Neural progenitor cell (in vitro differentiated cells): Measurements from ENCODE around the gene TOB1. TPM values are rescaled to one million over a fixed set of nuclear protein-coding genes. Genes with fewer than 3 reads are reported as not detected.

ENCODE experiments used
- DNase-seq: peaks from one replicate; pipeline ENCODE4 v3.0.0-alpha.2; 2016; ENCODE audit warnings: low spot score
- H2AFZ ChIP-seq: fragments of 200-600 bp; sonication (generic); replicated peaks from 2 replicates; pipeline ENCODE4 v1.6.1; 2016; ENCODE audit warnings: antibody characterized with exemption
- H3F3A ChIP-seq: fragments of 200-600 bp; sonication (generic); 2 replicates; pipeline ENCODE4 v1.6.1; 2016; ENCODE audit warnings: antibody characterized with exemption, low read depth
- H3K27ac ChIP-seq: fragments of 200-600 bp; sonication (generic); 2 replicates; pipeline ENCODE4 v1.5.1; 2016; ENCODE audit warnings: mild to moderate bottlenecking
- H3K27me3 ChIP-seq: fragments of 200-600 bp; sonication (generic); 2 replicates; pipeline ENCODE4 v1.6.1; 2016; ENCODE audit warnings: mild to moderate bottlenecking, moderate library complexity
- H3K36me3 ChIP-seq: fragments of 200-600 bp; sonication (generic); 2 replicates; pipeline ENCODE4 v1.5.1; 2016
- H3K4me1 ChIP-seq: fragments of 200-600 bp; sonication (generic); 2 replicates; pipeline ENCODE4 v1.6.1; 2016; ENCODE audit warnings: mixed run types
- H3K4me2 ChIP-seq: fragments of 200-600 bp; sonication (generic); 2 replicates; pipeline ENCODE4 v1.6.1; 2016
- H3K4me3 ChIP-seq: fragments of 200-600 bp; sonication (generic); 2 replicates; pipeline ENCODE4 v1.5.1; 2016
- H3K79me2 ChIP-seq: fragments of 200-600 bp; sonication (generic); 2 replicates; pipeline ENCODE4 v1.6.1; 2016; ENCODE audit warnings: low read depth
- H3K9ac ChIP-seq: fragments of 200-600 bp; sonication (generic); 2 replicates; pipeline ENCODE4 v1.6.1; 2016
- H3K9me3 ChIP-seq: fragments of 200-600 bp; sonication (generic); 2 replicates; pipeline ENCODE4 v1.5.1; 2016; ENCODE audit warnings: low read depth
- H4K20me1 ChIP-seq: fragments of 200-600 bp; sonication (generic); 2 replicates; pipeline ENCODE4 v1.6.1; 2016; ENCODE audit warnings: low read depth
- H3K27ac Mint-ChIP-seq: 3 replicates; pipeline ENCODE4 v1.8.0; 2021; ENCODE audit warnings: mixed read lengths
- H3K27me3 Mint-ChIP-seq: 2 replicates; pipeline ENCODE4 v1.8.0; 2022; ENCODE audit warnings: low read depth, mild to moderate bottlenecking, inconsistent platforms, moderate library complexity, mixed read lengths; ENCODE audit not compliant: insufficient read depth
- H3K36me3 Mint-ChIP-seq: 3 replicates; pipeline ENCODE4 v1.8.0; 2021; ENCODE audit warnings: mixed read lengths
- H3K4me1 Mint-ChIP-seq: 3 replicates; pipeline ENCODE4 v1.8.0; 2021; ENCODE audit warnings: mixed read lengths
- H3K4me3 Mint-ChIP-seq: 3 replicates; pipeline ENCODE4 v1.8.0; 2021; ENCODE audit warnings: mild to moderate bottlenecking, moderate library complexity, mixed read lengths
- H3K9me3 Mint-ChIP-seq: 3 replicates; pipeline ENCODE4 v1.8.0; 2020; ENCODE audit warnings: mixed read lengths
- EZH2 ChIP-seq: fragments of 200-600 bp; sonication (generic); IDR thresholded peaks from 2 replicates; pipeline ENCODE4 v1.6.1; 2017; ENCODE audit warnings: antibody characterized with exemption, mild to moderate bottlenecking, moderate library complexity
- EZH2phosphoT487 ChIP-seq: fragments of 200-600 bp; sonication (generic); IDR thresholded peaks from 2 replicates; pipeline ENCODE4 v1.6.1; 2017; ENCODE audit warnings: antibody characterized with exemption
- total RNA-seq: library from RNA; depleted of rRNA; stranded (reverse); fragments of >200 nt; gene quantifications from 2 replicates; pipeline ENCODE4 v1.2.3, GENCODE V29; 2015; ENCODE audit warnings: low replicate concordance
- TF ChIP-seq, protein P1 (sequence below): fragments of 200-600 bp; sonication (generic); IDR thresholded peaks from 2 replicates; pipeline ENCODE4 v1.5.1; 2017; ENCODE audit warnings: antibody characterized with exemption, mild to moderate bottlenecking

Gene TOB1
- total RNA-seq, 1 donor from 2014 or later: 18.2 TPM

DNA sequence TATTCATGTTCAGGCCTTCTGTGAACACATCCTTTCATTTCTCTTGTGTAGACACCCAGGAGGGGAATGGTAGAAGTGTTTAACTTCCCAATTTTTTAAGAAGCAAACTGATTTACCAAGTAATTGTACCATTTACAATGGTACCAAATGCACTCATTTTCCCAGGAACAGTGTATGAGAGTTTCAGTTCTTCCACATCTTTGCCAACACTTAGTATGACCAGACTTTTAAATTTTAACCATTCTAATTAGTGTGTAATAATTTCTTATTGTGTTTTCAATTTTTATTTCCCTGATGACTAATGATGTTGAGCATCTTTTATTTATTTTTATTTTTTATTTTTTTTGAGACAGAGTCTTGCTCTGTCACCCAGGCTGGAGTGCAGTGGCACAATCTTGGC, 41.0 kb downstream of the TOB1 start:
- H3K4me3 ChIP-seq: no peak overlapping the region
- no peaks in the 10 kb centered on the region for H3K36me3 ChIP-seq
- no peaks in the 10 kb centered on the region for H4K20me1 ChIP-seq
- no peaks in the 10 kb centered on the region for H3K79me2 ChIP-seq
- H3K27me3 ChIP-seq: no peaks in the 10 kb centered on the region
- H3K9me3 ChIP-seq: no peaks in the 10 kb centered on the region
- H3K27ac ChIP-seq: no peak overlapping the region
- H3K9ac ChIP-seq: no peak overlapping the region
- Mint-ChIP-seq H3K4me1 (peaks cover 10% of the 10 kb centered on the region), H3K4me3 (no peak overlapping the region), H3K27ac (no peak overlapping the region), H3K27me3 (peaks cover 10% of the 10 kb centered on the region), H3K9me3 (peaks cover 3% of the 10 kb centered on the region), H3K36me3 (no peaks in the 10 kb centered on the region)
- TF ChIP-seq EZH2 (no peak), EZH2phosphoT487 (no peak)
- TF ChIP-seq, protein P1, sequence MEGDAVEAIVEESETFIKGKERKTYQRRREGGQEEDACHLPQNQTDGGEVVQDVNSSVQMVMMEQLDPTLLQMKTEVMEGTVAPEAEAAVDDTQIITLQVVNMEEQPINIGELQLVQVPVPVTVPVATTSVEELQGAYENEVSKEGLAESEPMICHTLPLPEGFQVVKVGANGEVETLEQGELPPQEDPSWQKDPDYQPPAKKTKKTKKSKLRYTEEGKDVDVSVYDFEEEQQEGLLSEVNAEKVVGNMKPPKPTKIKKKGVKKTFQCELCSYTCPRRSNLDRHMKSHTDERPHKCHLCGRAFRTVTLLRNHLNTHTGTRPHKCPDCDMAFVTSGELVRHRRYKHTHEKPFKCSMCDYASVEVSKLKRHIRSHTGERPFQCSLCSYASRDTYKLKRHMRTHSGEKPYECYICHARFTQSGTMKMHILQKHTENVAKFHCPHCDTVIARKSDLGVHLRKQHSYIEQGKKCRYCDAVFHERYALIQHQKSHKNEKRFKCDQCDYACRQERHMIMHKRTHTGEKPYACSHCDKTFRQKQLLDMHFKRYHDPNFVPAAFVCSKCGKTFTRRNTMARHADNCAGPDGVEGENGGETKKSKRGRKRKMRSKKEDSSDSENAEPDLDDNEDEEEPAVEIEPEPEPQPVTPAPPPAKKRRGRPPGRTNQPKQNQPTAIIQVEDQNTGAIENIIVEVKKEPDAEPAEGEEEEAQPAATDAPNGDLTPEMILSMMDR: no peak
- H2AFZ ChIP-seq: no peak overlapping the region
- H3K4me2 ChIP-seq: no peak overlapping the region
- peaks cover 6% of the 10 kb centered on the region for H3K4me1 ChIP-seq
- H3F3A ChIP-seq: peaks cover 13% of the 10 kb centered on the region
- no peak for DNase-seq

DNA sequence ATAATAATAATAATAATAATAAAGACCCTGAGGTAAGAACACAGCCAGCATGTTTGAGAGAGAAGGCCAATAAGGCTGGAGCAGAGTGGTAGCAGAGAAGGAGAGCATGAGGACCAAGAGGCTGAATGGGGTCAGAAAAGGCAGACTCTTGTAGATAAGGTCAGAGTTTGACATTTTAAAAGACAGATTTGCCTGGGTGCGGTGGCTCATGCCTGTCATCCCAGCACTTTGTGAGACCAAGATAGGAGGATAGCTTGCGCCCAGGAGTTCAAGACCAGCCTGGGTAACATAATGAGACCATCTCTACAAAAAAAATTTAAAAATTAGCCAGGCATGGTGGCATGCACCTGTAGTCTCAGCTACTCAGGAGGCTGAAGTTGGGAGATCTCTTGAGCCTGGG, 41.7 kb downstream of the TOB1 start:
- Mint-ChIP-seq H3K27me3 (peaks cover 10% of the 10 kb centered on the region), H3K27ac (no peak overlapping the region)
- H2AFZ ChIP-seq: no peak overlapping the region

DNA sequence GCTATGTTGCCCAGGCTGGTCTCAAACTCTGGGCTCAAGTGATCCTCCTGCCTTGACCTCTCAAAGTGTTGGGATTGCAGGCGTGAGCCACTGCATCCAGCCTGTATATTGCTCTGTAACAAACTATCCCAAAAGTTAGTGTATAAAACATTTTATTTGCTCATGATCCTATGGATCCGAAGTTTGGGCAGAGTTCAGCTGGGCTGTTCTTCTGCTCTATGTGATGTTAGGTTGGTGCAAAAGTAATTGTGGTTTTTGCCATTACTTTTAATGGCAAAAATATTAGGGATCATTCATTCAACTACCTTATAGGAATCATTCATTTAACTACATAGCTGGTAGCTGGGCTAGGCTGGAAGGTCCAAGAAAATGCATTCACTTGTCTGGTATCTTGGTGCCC, 43.6 kb downstream of the TOB1 start:
- Histone ChIP-seq H3K36me3 (no peaks in the 10 kb centered on the region), H3F3A (no peaks in the 10 kb centered on the region), H2AFZ (no peak overlapping the region), H4K20me1 (no peaks in the 10 kb centered on the region), H3K4me2 (no peak overlapping the region), H3K4me3 (no peak overlapping the region), H3K9me3 (no peaks in the 10 kb centered on the region), H3K27ac (no peak overlapping the region), H3K79me2 (no peaks in the 10 kb centered on the region), H3K9ac (no peak overlapping the region), H3K27me3 (no peaks in the 10 kb centered on the region), H3K4me1 (no peaks in the 10 kb centered on the region)
- Mint-ChIP-seq H3K27me3 (peaks cover 9% of the 10 kb centered on the region), H3K4me3 (no peak overlapping the region), H3K4me1 (peaks cover 5% of the 10 kb centered on the region), H3K27ac (no peak overlapping the region), H3K36me3 (no peaks in the 10 kb centered on the region), H3K9me3 (peaks cover 3% of the 10 kb centered on the region)
- DNase-seq: no peak
- TF ChIP-seq, protein P1: no peak
- no peak for TF ChIP-seq EZH2
- no peak for TF ChIP-seq EZH2phosphoT487

More for the DNA sequence above, 41.7 kb downstream of the TOB1 start:
- Mint-ChIP-seq H3K36me3 (no peaks in the 10 kb centered on the region), H3K4me3 (no peak overlapping the region), H3K4me1 (peaks cover 6% of the 10 kb centered on the region), H3K9me3 (peaks cover 3% of the 10 kb centered on the region)
- Histone ChIP-seq H3F3A (peaks cover 10% of the 10 kb centered on the region), H3K9me3 (no peaks in the 10 kb centered on the region), H3K4me2 (no peak overlapping the region), H3K4me1 (peaks cover 4% of the 10 kb centered on the region), H3K79me2 (no peaks in the 10 kb centered on the region), H3K36me3 (no peaks in the 10 kb centered on the region), H3K27ac (no peak overlapping the region), H3K9ac (no peak overlapping the region), H4K20me1 (no peaks in the 10 kb centered on the region), H3K27me3 (no peaks in the 10 kb centered on the region), H3K4me3 (no peak overlapping the region)
- TF ChIP-seq EZH2: no peak
- TF ChIP-seq, protein P1: no peak
- no peak for TF ChIP-seq EZH2phosphoT487
- no peak for DNase-seq
